H9 (cell line): ENCODE results near the gene IPP. TPM values are rescaled to one million over a fixed set of nuclear protein-coding genes. Genes with fewer than 3 reads are reported as not detected.

Experiments
- DNase-seq: peaks from one replicate; pipeline ENCODE4 v3.0.0-alpha.2; 2017
- H2AFZ ChIP-seq: one replicate; pipeline ENCODE4 v1.6.1; 2013; ENCODE audit warnings: mild to moderate bottlenecking, low read length, control low read depth, moderate library complexity
- H2AK5ac ChIP-seq: 2 replicates; pipeline ENCODE4 v1.6.1; 2013; ENCODE audit warnings: low read length, control low read depth, mixed read lengths; ENCODE audit not compliant: insufficient read length
- H2BK120ac ChIP-seq: one replicate; pipeline ENCODE4 v1.6.1; 2013; ENCODE audit warnings: low read depth, mild to moderate bottlenecking, low read length, control low read depth, inconsistent platforms; ENCODE audit not compliant: poor library complexity, severe bottlenecking
- H2BK12ac ChIP-seq: 2 replicates; pipeline ENCODE4 v1.6.1; 2013; ENCODE audit warnings: low read length, control low read depth, mixed read lengths, low read depth; ENCODE audit not compliant: insufficient read length
- H2BK15ac ChIP-seq: 2 replicates; pipeline ENCODE4 v1.6.1; 2013; ENCODE audit warnings: low read depth, low read length, control low read depth
- H2BK20ac ChIP-seq: one replicate; pipeline ENCODE4 v1.6.1; 2013; ENCODE audit warnings: low read depth, mild to moderate bottlenecking, low read length, control low read depth, inconsistent platforms; ENCODE audit not compliant: poor library complexity, severe bottlenecking
- H2BK5ac ChIP-seq: 2 replicates; pipeline ENCODE4 v1.6.1; 2013; ENCODE audit warnings: low read length, control low read depth, mixed read lengths; ENCODE audit not compliant: insufficient read length
- H3K14ac ChIP-seq: 2 replicates; pipeline ENCODE4 v1.6.1; 2013; ENCODE audit warnings: low read length, control low read depth; ENCODE audit not compliant: insufficient read depth
- H3K18ac ChIP-seq: 2 replicates; pipeline ENCODE4 v1.6.1; 2013; ENCODE audit warnings: low read depth, mild to moderate bottlenecking, mixed read lengths, low read length, control low read depth; ENCODE audit not compliant: insufficient read length
- H3K23ac ChIP-seq: 2 replicates; pipeline ENCODE4 v1.6.1; 2013; ENCODE audit warnings: low read length, control low read depth, mixed read lengths, low read depth; ENCODE audit not compliant: insufficient read length
- H3K23me2 ChIP-seq: 2 replicates; pipeline ENCODE4 v1.6.1; 2013; ENCODE audit warnings: low read depth, mild to moderate bottlenecking, mixed read lengths, low read length, control low read depth; ENCODE audit not compliant: insufficient read length, poor library complexity, severe bottlenecking
- H3K27ac ChIP-seq: 2 replicates; pipeline ENCODE4 v1.5.1; 2013; ENCODE audit warnings: low read length, control low read depth, mixed read lengths, low read depth; ENCODE audit not compliant: insufficient read length
- H3K27me3 ChIP-seq: 2 replicates; pipeline ENCODE4 v1.6.1; 2013; ENCODE audit warnings: low read length, control low read depth, inconsistent platforms; ENCODE audit not compliant: insufficient read depth
- H3K4ac ChIP-seq: 2 replicates; pipeline ENCODE4 v1.6.1; 2013; ENCODE audit warnings: low read depth, mild to moderate bottlenecking, control low read depth, inconsistent platforms, low read length, moderate library complexity
- H3K4me1 ChIP-seq: 2 replicates; pipeline ENCODE4 v1.6.1; 2013; ENCODE audit warnings: low read length, control low read depth, inconsistent platforms; ENCODE audit not compliant: insufficient read depth
- H3K4me2 ChIP-seq: 2 replicates; pipeline ENCODE4 v1.6.1; 2013; ENCODE audit warnings: low read length, control low read depth, mixed read lengths; ENCODE audit not compliant: insufficient read length, insufficient read depth
- H3K56ac ChIP-seq: 2 replicates; pipeline ENCODE4 v1.6.1; 2013; ENCODE audit warnings: low read depth, mild to moderate bottlenecking, mixed read lengths, low read length, control low read depth; ENCODE audit not compliant: insufficient read length
- H3K79me1 ChIP-seq: 2 replicates; pipeline ENCODE4 v1.6.1; 2013; ENCODE audit warnings: low read depth, mild to moderate bottlenecking, moderate library complexity, low read length, control low read depth, inconsistent platforms; ENCODE audit not compliant: insufficient read depth, poor library complexity, severe bottlenecking
- H3K79me2 ChIP-seq: 2 replicates; pipeline ENCODE4 v1.6.1; 2013; ENCODE audit warnings: low read length, control low read depth, inconsistent platforms; ENCODE audit not compliant: insufficient read depth
- H3K9ac ChIP-seq: 2 replicates; pipeline ENCODE4 v1.6.1; 2013; ENCODE audit warnings: low read length, control low read depth, mixed read lengths; ENCODE audit not compliant: insufficient read length; ENCODE audit errors: extremely low read depth
- H3K9me3 ChIP-seq: one replicate; pipeline ENCODE4 v1.6.1; 2013; ENCODE audit warnings: low read depth, low read length, inconsistent platforms; ENCODE audit not compliant: control insufficient read depth
- H3T11ph ChIP-seq: one replicate; pipeline ENCODE4 v1.6.1; 2013; ENCODE audit warnings: mild to moderate bottlenecking, low read length, control low read depth, inconsistent platforms
- H4K20me1 ChIP-seq: one replicate; pipeline ENCODE4 v1.6.1; 2013; ENCODE audit not compliant: control insufficient read depth, insufficient read length, insufficient read depth
- H4K5ac ChIP-seq: 2 replicates; pipeline ENCODE4 v1.6.1; 2013; ENCODE audit warnings: low read depth, mild to moderate bottlenecking, mixed read lengths, low read length, control low read depth; ENCODE audit not compliant: insufficient read length
- H4K8ac ChIP-seq: replicated peaks from 2 replicates; pipeline ENCODE4 v1.6.1; 2013; ENCODE audit warnings: low read length, control low read depth, mixed read lengths, low read depth; ENCODE audit not compliant: insufficient read length
- H4K91ac ChIP-seq: 2 replicates; pipeline ENCODE4 v1.6.1; 2013; ENCODE audit warnings: low read depth, mild to moderate bottlenecking, moderate library complexity, mixed read lengths, low read length, control low read depth; ENCODE audit not compliant: insufficient read length
- H3K27ac Mint-ChIP-seq, 3 experiments: 2 replicates in 2 of 3; 3 replicates in 1 of 3; pipeline ENCODE4 v1.8.0; 2020 to 2021; ENCODE audit warnings: mixed read lengths in 3 of 3, mild to moderate bottlenecking in 1 of 3, moderate library complexity in 1 of 3
- H3K27me3 Mint-ChIP-seq: 2 replicates; pipeline ENCODE4 v1.8.0; 2021; ENCODE audit warnings: low read depth, mild to moderate bottlenecking, moderate library complexity, mixed read lengths
- H3K36me3 Mint-ChIP-seq, 3 experiments: 2 replicates in 2 of 3; 3 replicates in 1 of 3; pipeline ENCODE4 v1.8.0; 2020 to 2021; ENCODE audit warnings: low read depth in 3 of 3, mixed read lengths in 3 of 3; ENCODE audit not compliant: insufficient read depth in 1 of 3
- H3K4me1 Mint-ChIP-seq, 2 experiments: 2 replicates each; pipeline ENCODE4 v1.8.0; 2020; ENCODE audit warnings: mixed read lengths in 2 of 2
- H3K4me3 Mint-ChIP-seq, 2 experiments: 2 replicates in 1 of 2; 3 replicates in 1 of 2; pipeline ENCODE4 v1.8.0; 2020 to 2021; ENCODE audit warnings: mild to moderate bottlenecking in 2 of 2, mixed read lengths in 2 of 2, moderate library complexity in 1 of 2
- H3K9me3 Mint-ChIP-seq, 2 experiments: 2 replicates in 1 of 2; 3 replicates in 1 of 2; pipeline ENCODE4 v1.8.0; 2020; ENCODE audit warnings: mild to moderate bottlenecking in 2 of 2, mixed read lengths in 2 of 2, moderate library complexity in 1 of 2
- CTCF ChIP-seq: fragments of 200-600 bp; sonication (generic); conservative IDR thresholded peaks from 3 replicates; pipeline ENCODE4 v1.8.0; 2021; ENCODE audit warnings: antibody characterized with exemption, mild to moderate bottlenecking
- WGBS: extraction: QIAGEN DNeasy Blood & Tissue Kit; methylation state at CpG from one replicate; pipeline ENCODE4 v1.1.7; 2013; ENCODE audit warnings: missing lambda C conversion rate, low lambda C conversion rate, mixed read lengths; ENCODE audit not compliant: insufficient read length; ENCODE audit errors: extremely low coverage; 5-methylcytosine and 5-hydroxymethylcytosine counted together
- total RNA-seq: library from RNA; stranded (reverse); gene quantifications from 2 replicates; pipeline ENCODE4 v1.2.1, GENCODE V29; 2021

The IPP gene
- total RNA-seq, 1 experiment from 2014 or later = 6.3 TPM

GRCh38 chr1:45767035-45767434 lies 16.6 kb upstream of the IPP start:
- H3K27ac Mint-ChIP-seq = no peak overlapping the region
- Histone ChIP-seq H3K4me2 (no peak overlapping the region), H3K23ac (no peak overlapping the region), H3K14ac (no peak overlapping the region), H2BK5ac (no peak overlapping the region), H3K9ac (no peak overlapping the region), H3K23me2 (peaks cover 3% of the 10 kb centered on the region), H2BK20ac (no peak overlapping the region), H4K5ac (no peak overlapping the region), H3K4me1 (no peaks in the 10 kb centered on the region), H2BK120ac (no peak overlapping the region), H2BK15ac (no peak overlapping the region), H4K91ac (no peak overlapping the region), H3K18ac (no peak overlapping the region), H2BK12ac (no peak overlapping the region), H2AK5ac (no peak overlapping the region), H3K4ac (no peak overlapping the region), H4K8ac (no peak overlapping the region), H3K27ac (no peak overlapping the region), H3T11ph (no peak overlapping the region), H3K79me2 (no peaks in the 10 kb centered on the region), H3K27me3 (no peaks in the 10 kb centered on the region), H3K9me3 (no peaks in the 10 kb centered on the region), H3K79me1 (no peaks in the 10 kb centered on the region), H4K20me1 (no peaks in the 10 kb centered on the region), H3K56ac (no peak overlapping the region), H2AFZ (no peak overlapping the region)
- no CpG with 5 or more reads among the region's 6 CpGs for WGBS
- H3K36me3 Mint-ChIP-seq = peaks cover 0 to 2% (median 0%) of the 10 kb centered on the region in 3 experiments; a peak in 1 of 7 replicates
- H3K9me3 Mint-ChIP-seq = peaks cover 5 to 6% of the 10 kb centered on the region in 2 experiments; a peak in 4 of 5 replicates
- no peaks in the 10 kb centered on the region for H3K27me3 Mint-ChIP-seq
- no peaks in the 10 kb centered on the region for H3K4me1 Mint-ChIP-seq
- DNase-seq = no peak
- no peak overlapping the region for H3K4me3 Mint-ChIP-seq
- TF ChIP-seq CTCF = no peak
